GM18870 (cell line): ENCODE results near the gene OR2T11.
"Not testable (repeated sequence)": the region's sequence is repeated elsewhere in the genome, so short reads cannot be mapped to it uniquely, and the experiment has no call there.

ENCODE experiments used
- ATAC-seq: cut with Tn5 transposase; IDR thresholded peaks from one replicate; pipeline ENCODE4 v1.9.1; 2021; ENCODE audit warnings: moderate library complexity; ENCODE audit not compliant: unreplicated experiment

Gene OR2T11, protein sequence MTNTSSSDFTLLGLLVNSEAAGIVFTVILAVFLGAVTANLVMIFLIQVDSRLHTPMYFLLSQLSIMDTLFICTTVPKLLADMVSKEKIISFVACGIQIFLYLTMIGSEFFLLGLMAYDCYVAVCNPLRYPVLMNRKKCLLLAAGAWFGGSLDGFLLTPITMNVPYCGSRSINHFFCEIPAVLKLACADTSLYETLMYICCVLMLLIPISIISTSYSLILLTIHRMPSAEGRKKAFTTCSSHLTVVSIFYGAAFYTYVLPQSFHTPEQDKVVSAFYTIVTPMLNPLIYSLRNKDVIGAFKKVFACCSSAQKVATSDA

GRCh38 chr1:248634991-248635390 is at the start of gene OR2T11:
Gene OR2T11, minus strand, starts transcription at chr1:248635091. Its CDS starts 7,963 bp downstream, at chr1:248627128.
- not testable (repeated sequence) for ATAC-seq

GRCh38 chr1:248681651-248682050 is 46.8 kb upstream of the OR2T11 start:
- ATAC-seq = no peak

DNA sequence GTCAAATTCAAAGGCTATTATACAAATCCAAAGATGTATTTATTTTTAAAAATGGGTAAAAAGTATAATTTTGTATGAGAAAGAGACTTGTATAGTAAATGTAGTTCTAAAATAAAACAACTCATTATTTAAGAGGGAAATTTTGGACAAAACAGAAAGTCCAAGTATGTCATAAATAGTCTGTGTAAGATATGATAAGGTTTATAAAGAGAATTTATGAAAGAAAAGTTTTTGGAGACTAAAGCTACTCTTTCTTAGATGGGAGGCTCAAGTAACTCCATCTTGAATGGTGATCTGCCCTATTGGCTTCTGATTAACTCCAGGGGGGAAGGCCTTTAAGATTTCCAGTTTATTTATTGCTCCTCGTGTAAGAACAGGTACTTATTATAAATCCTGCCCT is 35.1 kb upstream of the OR2T11 start:
- no peak for ATAC-seq

DNA sequence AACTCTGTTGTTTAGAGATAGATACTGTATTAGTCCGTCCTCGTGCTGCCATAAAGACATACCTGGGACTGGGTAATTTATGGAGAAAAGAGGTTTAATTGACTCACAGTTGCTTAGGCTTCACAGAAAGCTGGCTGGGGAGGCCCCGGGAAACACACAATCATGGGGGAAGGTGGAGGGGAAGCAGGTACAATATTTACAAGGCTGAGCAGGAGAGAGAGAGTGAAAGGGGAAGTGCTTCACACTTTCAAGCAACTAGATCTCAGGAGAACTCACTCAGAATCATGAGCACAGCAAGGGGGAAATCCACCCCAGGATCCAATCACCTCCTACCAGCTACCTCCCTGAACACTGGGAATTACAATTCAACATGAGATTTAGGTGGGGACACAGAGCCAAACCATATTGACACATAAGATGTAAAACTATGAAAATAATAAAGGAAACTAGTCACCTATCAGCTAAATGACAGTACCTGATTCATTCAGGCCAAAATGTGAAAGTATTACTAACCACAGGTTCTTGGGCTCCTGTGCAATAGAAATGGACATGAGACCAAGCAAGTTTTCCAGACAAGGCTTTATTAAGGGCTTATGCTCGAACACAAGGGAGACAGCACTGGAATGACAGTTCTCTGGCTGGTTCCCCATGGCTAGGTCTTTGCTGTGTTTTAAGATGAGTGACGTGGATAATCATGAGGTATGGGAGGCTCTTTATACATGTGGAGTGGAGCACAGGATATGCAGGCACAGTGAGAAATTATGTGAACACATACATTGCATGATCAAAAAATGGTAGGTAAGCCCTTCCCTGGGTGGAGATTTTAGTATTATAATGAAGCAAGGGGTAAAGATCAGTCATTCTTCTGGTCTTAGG is 28.8 kb upstream of the OR2T11 start:
- ATAC-seq = peak; percentile 95

GRCh38 chr1:248656797-248657196 is 21.9 kb upstream of the OR2T11 start:
- peak; percentile 68 for ATAC-seq

DNA sequence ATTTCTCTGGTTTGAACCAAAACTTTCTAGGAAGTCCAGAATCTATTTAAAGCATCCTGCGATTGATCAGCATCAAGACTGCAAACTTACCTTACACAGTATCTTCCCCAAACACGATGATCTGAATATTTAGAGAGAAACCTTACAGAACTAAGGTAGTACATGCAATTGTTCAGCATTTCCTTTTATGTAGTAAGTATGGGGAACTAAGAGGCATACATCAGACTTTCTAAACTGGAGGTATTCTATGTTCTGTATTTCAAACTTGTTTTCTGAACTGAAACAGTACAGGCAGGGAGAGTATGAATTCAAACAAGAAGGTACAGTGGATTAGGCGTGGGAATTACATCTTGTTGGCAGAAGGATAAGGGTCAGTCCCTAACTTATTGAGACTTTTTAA is 20.5 kb upstream of the OR2T11 start, which contains the start of gene OR2T27:
TSS of gene OR2T27 (minus strand) at position 175 of the 400 bp plus-strand sequence. CDS start 4,644 bp downstream, outside the sequence.
- ATAC-seq = not testable (repeated sequence)

DNA sequence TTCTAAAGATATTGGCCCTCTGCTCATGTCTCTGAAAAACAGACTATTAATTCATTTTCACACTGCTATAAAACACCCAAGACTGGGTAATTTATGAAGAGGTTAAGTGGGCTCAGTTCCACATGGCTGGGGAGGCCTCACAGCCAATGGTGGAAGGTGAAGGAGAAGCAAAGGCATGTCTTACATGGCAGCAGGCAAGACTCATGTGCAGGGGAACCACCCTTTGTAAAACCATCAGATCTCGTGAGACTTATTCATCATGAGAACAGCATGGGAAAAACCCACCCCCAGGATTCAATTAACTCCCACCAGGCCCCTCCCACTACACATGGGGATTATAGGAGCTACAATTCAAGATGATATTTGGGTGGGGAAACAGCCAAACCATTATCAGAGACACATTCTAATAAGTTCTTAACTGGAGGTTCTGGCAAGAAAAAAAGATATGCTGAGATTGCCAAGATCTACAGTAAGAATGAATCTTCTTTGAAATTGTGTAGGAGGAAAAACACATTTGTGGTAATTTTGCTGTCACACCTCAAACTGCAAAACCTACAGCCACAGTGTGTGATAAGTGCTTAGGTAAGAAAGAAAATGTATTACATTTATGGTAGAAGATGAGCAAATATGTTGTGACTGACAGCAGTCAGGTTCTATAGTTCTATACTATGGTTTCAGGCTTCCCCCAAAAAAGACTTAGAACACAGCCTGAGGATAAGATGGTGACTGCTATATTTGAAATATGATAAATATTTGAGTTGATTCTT is 14.1 kb upstream of the OR2T11 start:
- ATAC-seq = not testable (repeated sequence)

GRCh38 chr1:248645178-248645577 is 10.3 kb upstream of the OR2T11 start, which contains the start of gene OR2T35:
Gene OR2T35, minus strand, starts transcription at chr1:248645278. Its CDS starts 6,020 bp downstream, at chr1:248639258.
- ATAC-seq = not testable (repeated sequence)

GRCh38 chr1:248642971-248643651 is 8.2 kb upstream of the OR2T11 start:
- ATAC-seq = peak; percentile 88

- ATAC-seq = not testable (repeated sequence)
Observed at GRCh38 chr1:248641583-248641982, 6.7 kb upstream of the OR2T11 start.

DNA sequence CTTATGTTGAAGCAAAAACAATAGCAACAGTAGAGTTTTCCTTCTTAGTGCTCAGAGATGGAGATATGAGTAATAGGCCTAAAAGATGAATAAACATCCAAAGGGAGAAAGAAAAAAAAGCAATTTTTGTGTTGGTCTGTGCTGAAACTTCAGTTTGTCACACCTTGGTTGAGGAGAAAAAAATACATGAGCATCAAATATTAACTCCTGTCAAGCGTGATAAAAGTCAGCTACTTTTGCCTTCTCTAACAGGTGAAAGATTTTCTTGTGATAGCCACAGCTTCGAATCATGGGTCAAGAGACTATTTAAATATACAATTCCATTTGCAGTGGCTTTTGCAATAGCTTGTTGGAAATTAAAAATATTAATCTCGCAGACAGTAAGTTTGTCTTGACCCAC is 6.0 kb upstream of the OR2T11 start:
- peak; percentile 42 for ATAC-seq

DNA sequence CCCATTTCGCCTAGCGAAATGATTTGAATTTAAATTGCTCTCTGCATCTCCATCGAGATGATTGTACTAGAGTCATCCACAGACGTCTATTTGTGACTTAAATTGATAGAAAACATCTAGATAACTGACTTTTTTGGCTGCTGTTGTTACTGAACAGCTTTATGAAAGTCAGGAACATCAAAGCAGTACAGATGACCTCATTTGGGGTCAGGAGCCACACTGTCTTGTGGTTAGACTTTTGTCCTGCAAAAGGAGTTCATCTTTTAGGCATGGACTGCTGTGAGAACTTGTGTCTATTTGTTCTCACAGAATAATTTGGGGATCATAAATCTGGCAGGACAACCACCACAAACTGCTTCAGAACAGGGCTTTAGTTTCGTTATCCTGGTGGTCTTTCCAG is 4.8 kb upstream of the OR2T11 start:
- peak; percentile 41 for ATAC-seq

GRCh38 chr1:248636612-248637011 is 1.7 kb upstream of the OR2T11 start:
- ATAC-seq = not testable (repeated sequence)

GRCh38 chr1:248631354-248632008 is 3.4 kb downstream of the OR2T11 start:
- ATAC-seq = peak; percentile 74

- ATAC-seq = no peak
Observed at GRCh38 chr1:248630551-248630950, 4.3 kb downstream of the OR2T11 start.

DNA sequence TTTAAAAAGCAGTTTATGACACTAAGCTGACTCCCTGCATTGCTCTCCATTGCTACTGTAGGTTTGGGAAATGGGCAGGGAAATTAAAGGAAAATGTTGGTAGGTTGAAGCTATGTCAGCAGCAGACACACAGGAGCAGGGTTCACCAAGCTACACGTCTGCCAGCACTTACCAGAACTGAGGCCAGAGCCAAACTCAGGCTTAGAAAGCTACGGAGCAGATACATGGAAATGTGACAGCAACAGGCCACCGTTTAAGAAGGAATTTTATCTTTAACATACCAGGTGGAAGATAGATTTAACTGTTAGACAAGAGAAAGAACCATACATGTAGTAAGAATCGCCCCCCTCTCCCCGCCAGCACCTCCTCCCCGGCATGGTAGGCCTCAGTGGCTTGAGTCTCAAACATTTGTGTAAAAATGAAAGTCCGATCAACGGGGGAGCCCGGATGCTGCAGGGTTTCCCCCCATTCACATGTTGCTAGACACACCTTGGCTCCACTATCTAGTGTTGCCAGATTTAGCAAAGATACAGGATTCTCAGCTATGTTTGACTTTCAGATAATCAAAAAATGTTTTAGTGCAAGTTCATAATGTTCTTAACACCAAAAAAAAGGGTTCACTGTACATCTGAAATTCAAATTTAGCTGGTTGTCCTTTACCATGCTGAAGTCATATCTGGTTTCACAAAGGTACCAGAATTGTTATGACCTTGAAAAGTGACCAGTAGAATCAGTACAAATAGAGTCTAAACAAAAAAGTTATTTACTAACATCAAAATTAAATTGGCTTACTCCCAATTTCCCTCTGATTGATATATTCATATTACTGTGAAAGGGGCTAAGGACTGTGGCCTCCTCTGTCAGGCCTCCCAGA is 6.7 kb downstream of the OR2T11 start:
- ATAC-seq = peak; percentile 86

- no peak for ATAC-seq
Observed at GRCh38 chr1:248625971-248626370, 8.9 kb downstream of the OR2T11 start.

GRCh38 chr1:248625166-248625565 is 9.7 kb downstream of the OR2T11 start:
- ATAC-seq = no peak

- peak; percentile 96 for ATAC-seq
Observed at GRCh38 chr1:248622570-248623001, 12.3 kb downstream of the OR2T11 start.
